Stimulated activated CD8-positive, alpha-beta memory T cell treated with anti-CD3 and anti-CD28 coated beads, Interleukin-12 subunit alpha, Interleukin-12 subunit beta, amount 100 ng/mL, for 24 hours (primary cell): Measurements from ENCODE around the gene CCDC88C.

Experiments used
- DNase-seq: peaks from one replicate; pipeline ENCODE4 v3.0.0-alpha.2; 2020; ENCODE audit errors: extremely low read depth

The CCDC88C gene

DNA sequence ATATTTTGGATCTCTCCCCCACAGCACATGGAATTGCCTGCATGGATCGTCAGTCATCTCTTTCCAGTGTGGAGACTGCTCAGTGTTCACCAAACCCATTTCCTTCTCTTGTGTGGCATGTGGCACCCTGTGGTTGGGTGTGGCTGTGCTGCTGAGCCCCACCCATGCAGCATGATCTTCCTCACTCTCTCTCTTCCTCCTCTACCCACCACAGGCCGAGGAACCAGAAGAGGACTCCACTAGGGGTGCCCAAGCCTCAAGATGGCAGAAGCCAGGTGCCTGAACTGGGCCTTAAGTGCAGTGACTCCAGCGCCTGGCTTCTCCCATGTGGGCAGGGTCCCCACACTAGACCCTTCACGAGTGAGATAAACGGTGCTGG is 106.3 kb downstream of the CCDC88C start:
- no peak for DNase-seq

DNA sequence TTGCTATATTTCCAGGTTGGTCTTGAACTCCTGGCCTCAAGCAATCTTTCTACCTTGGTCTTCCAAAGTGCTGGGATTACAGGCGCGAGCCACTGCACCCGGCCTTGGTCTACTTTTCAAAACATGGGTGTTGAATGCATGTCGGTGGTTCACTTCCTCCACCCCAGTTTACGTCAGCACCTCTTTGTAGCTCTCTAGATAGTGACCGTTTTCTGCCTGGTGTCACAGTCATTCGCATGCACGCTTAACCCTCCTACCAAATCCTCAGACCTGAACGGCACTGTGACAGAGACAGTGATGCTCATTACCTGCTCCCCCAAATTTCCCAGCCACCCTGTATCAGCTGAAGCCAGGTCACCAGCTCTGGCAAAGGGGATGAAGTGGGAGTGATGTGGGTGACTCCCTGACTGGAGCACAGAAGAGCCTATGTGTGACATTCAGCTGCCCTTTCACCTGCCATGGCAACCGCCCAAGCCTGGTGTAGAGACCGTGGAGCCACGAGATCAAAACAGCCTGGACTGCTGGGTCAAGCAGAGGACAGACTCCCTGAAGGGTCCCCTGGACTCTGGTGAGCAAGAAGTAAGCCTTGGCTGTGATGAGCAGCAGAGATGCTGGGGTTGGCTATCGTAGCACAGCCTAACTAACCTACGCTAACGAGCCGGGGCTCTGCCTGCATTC is 106.9 kb downstream of the CCDC88C start:
- no peak for DNase-seq

DNA sequence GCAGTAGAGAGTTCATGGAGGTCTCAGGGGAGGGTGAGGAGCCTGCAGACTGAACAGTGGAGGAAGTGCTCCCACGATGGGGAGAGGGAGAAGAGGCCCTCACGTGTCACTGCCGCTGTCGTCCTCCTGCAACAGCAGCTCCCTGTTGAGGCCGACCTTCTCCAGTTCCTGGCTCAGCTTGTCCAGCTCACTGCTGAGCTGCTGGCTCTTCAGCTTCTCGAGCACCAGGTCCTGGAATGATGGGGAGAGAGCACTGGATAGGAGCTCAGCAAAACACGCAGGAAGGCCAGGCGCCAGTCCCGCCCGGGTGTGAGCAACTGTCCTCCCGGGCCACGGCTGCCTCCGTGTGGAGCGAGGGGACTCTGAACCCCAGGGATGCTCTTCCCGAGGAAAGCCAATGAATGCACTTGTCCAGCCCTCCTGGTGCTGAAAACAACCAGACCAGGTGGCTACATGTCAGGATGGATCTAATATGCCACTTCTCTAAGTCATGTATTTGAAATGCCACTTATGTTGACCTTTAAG is 107.8 kb downstream of the CCDC88C start:
- DNase-seq = no peak

DNA sequence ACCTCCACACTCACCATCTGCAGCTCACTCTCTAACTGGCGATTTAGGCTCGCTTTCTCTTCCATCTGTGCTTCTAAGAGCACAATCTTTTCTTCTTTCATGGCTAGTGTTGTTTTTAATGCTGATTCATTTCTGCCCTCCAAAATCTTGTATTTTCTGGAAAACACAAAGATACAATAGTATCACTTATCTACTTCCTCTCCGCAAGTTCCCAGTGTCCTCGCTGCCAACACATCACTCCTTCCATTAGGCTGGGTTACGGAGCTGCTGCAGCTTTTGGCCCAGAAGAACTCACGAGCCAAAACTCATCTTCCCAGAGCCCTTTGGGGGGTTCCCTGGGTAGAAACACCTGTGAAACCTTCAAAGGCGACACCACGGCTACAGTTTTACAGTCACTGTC is 109.3 kb downstream of the CCDC88C start:
- DNase-seq = no peak

DNA sequence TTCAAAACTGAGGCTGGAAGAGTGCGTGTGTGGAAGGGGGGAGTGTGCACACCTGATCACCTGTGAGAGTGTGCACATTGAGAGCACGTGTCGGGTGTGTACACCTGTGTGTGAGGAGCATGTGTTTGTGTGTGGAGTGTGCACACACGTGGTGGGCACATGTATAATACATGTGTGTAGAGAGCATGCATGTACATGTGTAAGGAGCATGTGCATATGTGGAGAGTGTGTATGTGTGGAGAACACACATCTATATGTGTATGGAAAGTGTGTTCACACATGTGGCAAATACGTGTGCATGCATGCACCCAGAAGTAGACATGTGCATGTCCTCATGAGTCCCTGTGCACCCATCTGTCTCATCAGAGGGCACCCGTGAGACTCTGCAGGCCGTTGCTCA is 110.0 kb downstream of the CCDC88C start:
- DNase-seq = no peak

DNA sequence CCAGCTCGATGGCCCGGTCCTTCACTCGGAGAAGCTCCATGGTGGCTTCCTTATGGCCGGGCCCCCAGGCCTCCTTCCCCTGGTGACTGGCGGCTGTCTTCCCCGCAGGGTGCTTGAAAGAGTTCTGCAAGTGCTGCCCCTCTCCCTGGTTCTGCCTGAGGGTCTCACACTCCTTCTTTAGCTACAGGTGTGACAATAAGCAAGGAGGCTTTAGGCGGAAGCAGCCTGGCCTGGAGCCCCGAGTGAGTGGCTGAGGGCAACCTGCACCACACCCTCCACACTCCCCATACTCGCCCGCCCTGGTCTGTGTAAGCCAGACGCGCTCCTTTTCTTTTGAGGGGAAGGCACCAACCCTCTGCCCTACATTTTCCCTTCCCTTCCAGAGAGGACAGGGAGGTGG is 110.6 kb downstream of the CCDC88C start:
- DNase-seq = no peak

DNA sequence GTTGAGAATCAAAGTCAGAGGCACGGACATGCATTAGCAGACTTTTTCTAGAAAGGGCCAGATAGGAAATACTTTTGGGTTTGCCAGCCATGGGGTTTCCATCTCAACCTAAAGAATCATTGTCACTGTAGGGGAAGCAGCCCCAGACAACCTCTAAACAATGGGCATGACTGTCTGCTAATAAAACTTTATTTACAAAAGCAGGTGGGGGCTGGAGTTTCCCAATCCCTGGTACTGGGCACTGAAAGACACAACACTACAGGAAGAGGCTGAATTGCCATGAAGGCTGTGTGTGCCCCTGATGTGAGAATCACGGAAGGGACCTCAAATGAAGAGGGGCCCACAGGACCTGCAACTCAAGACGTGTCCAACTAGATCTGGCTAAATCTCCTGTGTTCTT is 111.1 kb downstream of the CCDC88C start:
- no peak for DNase-seq

DNA sequence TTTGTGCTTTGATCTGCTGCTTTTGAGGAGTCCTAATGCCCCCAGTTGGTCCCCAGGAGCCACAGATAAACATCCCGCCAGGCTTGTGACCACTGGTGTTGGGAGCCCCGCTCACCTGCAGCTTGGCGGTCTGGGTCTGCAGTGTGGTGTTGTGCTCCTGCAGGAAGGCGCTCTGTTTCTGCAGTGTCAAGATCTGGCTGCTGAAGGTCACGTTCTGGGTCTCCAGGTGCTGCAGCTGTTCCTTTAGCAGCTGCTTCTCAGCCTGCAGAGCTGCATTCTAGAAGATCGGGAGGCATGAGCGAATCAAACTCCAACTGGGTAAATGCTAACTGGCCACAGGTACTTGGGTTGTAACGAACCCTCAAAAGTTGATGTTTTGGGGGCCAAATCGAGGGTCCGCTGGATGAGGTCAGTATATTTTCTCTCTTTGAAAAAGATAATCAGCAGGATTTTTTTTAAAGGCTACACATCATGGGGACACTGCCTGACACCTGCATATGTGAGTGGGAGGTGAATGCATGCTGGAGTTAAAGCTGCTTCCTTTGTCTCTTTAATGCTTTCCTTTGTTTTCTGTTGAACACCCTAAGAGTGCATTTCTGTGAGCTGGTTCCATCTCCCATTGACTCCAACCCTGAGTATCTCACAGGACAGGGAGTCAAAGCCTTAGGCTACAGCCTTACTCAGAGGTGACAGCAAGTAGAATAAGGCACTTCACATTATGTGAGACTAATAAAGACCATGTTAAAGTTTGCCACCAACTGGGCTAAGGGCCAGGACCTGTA is 111.8 kb downstream of the CCDC88C start:
- DNase-seq = no peak

DNA sequence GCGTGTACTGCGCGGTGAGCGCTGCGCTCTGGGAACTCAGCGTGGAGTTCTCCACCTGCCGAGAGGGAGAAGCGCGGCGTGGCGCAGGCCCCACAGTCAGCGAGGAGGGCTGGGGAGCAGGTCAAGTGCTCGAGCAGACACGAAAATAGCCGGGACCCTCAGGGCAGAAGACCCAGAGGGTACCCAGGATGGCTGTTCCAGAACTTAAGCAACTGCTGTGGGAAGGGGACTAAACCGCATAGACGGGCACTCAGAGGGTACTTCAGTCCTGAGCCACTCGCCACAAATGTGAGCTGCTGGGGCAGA is 113.7 kb downstream of the CCDC88C start:
- DNase-seq = no peak

DNA sequence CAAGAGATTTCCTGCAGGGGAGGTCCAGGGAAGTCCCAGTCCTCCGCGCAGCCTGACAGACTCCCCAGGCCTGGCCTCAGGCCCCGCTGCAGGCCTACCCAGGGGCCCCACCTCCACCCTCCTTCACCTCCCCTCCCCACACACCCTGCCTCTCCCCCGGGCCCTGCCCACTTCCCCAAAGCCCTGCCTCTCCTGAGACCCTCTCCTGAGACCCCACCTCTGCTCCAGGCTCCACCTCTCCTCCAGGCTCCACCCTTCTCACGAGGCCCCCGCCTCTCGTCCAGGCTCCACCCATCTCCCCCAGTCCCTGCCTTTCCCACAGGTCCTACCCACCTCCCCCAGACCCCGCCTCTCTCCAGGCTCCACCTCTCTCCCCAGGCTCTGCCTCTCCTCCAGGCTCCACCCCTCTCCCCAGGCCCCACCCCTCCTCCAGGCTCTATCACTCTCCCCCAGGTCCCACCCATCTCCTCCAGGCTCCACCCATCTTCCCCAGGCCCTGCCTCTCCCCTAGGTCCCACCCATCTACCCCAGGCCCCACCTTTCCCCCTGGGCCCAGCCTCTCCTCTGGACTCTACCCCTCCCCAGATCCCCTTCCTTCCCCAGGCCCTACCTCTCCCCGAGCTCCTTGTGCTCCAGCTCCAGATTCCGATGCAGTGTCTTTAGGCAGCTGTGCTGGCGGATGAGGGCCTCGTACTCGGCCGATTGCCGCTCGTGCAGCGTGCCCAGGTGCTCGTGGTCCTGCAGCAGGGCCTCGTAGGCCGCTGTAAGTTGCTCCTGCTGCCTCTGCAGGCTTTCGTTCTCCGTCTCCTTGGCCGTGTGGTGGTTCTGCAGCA is 114.3 kb downstream of the CCDC88C start:
- DNase-seq = no peak

DNA sequence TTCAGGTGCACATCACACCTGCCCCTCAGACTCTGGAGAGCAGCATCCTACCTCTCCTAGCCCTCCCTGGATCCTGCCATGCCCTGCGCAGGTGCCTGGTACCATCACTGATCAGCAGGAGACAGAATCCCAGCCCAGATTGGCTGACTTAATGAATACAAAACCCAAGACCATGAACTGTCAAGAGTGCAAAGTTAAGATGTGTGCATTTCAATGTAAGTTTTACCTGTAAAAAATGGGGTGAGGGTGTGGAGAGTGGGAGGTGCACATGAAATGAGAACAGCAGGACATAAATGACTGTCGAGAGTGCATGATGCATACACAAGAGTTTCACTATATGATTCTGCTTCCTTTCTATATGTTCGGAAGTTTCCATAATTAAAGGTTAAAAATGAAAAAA is 115.2 kb downstream of the CCDC88C start:
- no peak for DNase-seq

DNA sequence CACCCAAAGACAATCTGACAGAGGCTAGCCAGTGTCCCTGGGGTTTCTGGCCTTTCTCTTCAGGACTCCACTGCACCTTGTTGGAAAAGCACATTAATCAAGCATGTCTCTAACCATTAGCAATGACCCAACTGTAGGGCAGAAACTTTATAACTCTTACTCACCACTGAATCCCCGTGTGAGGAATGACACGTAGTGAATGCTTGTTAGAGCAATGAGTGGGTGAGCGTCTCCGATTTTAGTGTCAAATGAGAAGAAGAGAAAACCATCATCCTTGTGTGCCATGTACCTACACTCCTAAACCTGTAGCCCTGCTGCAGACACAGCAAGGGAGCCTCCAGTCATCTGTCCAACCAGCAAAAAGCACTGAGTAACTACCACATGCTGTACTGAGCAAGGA is 116.7 kb downstream of the CCDC88C start:
- no peak for DNase-seq

DNA sequence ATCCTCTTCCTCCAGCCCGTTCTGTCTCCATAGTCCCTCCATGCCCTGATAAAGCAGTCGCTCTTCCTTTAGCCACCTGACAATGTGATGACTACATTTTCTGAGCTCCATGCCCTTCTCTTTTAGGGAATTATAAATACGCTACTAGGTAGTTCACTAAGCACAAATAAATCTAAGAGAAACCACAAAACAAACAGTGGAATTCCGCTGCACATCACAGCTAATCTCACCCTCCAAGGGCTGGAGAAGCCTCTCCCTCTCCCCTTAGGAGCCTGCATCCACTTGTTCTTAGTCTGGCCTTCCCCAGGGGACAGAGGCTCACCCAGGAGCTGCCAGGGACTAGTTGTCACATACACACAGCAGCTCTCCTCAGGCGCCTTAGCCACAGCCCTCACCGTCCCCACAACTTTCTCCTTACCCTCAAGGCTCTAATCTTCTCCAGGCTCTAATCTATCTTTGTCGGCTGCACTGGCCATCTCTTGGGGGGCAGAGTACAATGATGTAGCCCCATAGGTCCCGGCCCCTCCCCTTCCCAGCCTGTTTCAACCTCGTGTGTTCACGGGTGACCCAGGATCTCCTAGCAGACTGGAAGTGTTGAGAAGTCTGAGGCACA is 117.2 kb downstream of the CCDC88C start:
- DNase-seq = no peak

DNA sequence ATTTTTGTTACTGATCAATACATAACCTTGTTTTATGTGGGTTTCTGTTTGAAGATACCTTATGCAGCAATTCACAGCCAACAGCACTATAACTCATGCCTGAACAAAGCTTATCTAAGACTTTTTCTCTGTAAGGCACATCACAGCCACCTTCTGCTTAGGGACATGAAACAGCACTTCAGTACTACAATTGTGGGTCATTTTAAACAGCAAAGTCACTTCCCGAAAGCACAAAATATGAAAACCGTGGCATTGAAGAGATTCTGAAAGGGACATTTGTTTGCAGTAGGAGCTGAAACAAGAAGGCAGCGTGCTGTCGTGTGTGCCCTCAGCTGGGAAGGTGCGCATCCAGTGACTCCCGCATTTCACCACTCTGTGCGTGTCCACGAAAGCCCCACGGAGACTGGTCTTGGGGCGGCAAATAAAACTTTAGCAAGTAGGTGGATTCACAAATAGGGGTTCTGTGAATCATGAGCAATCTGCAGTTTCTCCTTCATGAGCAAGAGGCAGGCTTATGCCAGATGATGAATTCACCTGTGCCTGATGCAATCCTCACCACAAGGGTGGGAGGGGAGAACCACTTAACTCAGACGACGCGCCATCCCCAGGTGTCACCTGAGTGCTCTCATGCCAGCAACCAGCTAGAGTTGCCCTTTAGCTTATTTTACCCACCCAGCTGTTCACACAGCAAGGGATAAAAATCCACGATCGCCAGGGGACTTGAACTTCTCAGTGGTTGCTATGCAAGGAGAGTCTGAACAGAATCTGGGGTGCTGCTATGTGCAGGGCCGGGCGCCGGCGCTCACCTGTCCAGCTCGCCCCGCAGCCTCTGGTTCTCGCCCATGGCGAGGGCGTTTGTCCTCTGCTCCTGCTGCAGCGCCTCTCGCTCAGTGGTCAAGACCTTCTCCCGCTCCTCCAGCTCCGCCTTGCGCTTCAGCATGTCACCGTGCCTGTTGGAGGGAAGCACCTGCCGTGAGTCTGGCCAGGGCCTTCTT is 118.2 kb downstream of the CCDC88C start:
- DNase-seq = no peak

DNA sequence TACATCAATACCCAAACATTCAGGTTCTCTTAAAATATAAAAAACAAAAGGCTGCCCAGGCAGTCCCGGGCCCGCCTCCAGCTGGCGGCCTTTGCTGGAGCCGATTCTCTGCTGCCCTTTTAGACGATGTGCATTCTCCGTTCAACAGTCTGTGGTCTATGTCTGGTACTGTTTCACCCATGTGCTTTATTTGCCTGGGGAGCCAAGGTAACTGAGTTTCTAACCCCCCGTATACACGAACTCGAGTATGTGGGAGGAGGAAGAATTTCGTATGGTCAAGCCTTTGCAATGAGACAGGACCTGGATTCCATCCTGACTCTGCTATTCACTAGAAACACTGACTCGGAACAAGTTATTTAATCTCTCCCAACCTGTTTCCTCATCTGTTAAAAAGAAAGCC is 119.0 kb downstream of the CCDC88C start:
- DNase-seq = no peak

DNA sequence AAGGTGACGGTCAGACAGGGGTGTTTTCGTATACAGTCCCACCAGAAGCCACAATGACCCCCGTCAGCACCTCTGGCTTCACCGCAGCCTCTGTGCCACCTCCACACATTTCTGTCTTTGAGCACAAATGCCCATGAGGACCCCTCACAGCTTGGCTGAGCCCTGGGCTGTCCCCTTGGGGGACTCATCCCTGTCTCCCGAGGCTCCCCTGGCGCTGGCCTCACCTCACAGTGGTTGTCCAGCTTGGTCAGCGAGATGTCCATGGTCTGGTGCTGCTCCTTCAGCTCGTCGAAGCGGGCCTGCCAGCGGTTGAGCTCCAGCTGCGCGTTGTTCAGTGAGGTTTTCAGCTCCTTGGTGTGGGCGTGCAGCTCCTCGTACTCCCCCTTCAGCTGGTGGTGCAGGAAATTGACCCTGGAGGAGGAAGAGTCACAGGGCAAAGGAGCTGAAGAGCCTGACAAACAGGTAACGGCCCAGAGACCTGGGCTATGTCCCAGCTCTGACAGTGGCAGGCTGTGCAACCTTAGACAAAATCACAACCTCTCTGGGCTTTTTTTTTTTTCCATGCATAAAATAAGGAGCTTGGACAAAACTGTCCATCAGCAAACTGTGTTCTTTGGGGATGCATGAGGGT is 120.4 kb downstream of the CCDC88C start:
- DNase-seq = no peak

DNA sequence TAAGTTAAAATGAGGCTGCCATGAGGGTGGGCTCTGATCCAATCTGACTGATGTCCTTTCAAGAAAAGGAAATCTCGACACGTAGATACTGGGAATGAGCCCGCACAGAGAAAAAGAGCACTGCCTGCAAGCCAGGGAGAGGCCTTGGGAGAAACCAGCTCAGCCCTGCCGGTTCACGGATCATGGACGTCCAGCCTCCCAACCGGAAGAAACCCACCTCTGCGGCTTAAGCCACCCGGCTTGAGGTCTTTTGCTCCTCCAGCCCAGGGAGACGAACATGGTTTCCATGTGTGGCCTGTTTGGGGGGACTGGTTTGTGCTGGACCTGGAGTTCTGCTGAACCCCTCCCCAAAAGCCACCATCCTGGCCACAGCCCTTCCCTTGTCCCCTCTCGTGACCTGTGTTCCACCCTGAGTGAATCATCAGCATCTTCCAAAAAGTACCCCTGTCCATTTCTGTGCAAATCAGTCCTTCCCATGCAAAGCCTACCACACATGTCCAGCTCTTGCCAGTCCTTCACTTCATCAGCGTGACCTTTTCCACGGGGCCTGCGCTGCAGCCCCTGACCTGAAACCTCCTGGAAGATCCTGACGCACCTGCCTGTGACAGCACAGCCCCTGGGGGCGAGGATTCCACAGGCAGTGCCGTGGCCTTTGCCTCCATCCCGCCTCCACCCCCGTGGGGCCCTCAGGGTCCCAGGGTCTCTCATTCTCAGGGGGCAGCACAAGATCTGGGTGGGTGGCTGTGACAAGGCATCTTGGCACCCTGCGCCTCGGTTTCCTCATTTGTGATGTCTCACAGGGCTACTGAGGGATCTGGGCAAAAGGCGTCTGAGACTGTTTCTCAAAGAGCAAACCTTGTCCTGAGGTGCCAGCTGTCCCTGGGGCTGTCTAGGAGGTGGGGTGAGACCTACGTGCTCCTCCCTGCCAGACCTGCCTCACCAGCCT is 121.5 kb downstream of the CCDC88C start:
- DNase-seq = no peak

DNA sequence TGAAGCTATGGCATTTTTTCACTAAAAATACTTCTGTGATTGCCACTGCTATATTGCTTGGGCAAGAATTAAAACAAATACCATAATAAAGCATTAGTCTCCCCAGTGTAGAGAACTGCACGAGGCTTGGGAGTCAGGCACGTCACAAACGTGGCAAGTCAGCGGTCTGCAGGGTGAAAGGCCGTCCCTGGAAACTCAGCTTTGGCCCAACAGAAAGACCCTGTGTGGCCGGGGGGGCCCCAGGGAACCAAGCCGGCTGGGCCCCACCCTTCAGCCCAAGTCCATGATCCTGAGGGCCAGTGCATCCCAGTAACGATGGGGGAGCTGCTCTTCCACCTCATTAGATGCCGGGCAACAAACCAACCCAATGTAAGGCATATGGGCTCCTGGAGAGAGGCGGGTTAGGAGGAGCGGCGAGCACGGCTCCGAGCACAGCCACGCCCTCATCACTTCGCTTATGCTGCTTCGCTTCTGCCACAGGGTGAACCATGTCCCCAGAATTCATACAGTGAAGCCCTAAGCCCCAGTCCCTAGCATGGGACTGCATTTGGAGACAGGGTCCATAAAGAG is 122.3 kb downstream of the CCDC88C start:
- DNase-seq = no peak

DNA sequence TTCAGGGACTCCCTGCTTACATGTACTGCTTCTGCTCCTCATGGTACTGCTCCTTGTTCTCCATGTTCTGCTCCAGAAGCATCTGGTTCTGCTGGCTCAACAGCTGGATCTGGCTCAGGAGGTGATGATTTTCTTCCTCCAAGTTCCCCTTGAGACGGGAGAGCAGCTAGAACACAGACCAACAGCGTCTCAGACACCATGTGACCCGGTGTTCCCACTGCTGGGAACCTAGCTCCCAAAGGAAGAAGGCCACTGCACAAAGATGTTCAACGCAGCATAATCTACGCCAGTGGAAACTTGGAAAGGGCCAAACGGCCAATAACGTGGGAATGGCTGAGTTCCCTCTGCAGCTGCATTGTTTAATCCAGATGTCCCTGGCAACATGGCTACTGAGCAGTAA is 123.5 kb downstream of the CCDC88C start:
- no peak for DNase-seq
